ENCODE measurements around the gene TRIM10. TPM values are rescaled to one million over a fixed set of nuclear protein-coding genes. Genes with fewer than 3 reads are reported as not detected.

TRIM10 gene
- polyA plus RNA-seq, 1 experiment, result not detected

GRCh38 chr6:30160008-30160784 lies 815 bp downstream of the TRIM10 start:
- POLR2A ChIA-PET, result no interaction called here
- no peak for DNase-seq (ENCODE audit: low read depth)
- Histone ChIP-seq H3K27me3 (ENCODE audit: control insufficient read depth, insufficient read depth, low read length) (peaks cover 9% of the 10 kb centered on the region), H3K4me3 (ENCODE audit: low read depth, low read length) (no peak overlapping the region), H3K36me3 (ENCODE audit: control insufficient read depth, insufficient read depth, low read length) (no peaks in the 10 kb centered on the region)
- CTCF ChIA-PET, result interaction anchor here (0.8 kb wide), 1 partner anchor 29 kb away, joined by 3 read pairs; no protein-coding TSS in a partner anchor
- TF ChIP-seq, protein P1, sequence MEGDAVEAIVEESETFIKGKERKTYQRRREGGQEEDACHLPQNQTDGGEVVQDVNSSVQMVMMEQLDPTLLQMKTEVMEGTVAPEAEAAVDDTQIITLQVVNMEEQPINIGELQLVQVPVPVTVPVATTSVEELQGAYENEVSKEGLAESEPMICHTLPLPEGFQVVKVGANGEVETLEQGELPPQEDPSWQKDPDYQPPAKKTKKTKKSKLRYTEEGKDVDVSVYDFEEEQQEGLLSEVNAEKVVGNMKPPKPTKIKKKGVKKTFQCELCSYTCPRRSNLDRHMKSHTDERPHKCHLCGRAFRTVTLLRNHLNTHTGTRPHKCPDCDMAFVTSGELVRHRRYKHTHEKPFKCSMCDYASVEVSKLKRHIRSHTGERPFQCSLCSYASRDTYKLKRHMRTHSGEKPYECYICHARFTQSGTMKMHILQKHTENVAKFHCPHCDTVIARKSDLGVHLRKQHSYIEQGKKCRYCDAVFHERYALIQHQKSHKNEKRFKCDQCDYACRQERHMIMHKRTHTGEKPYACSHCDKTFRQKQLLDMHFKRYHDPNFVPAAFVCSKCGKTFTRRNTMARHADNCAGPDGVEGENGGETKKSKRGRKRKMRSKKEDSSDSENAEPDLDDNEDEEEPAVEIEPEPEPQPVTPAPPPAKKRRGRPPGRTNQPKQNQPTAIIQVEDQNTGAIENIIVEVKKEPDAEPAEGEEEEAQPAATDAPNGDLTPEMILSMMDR (IDR thresholded peaks at IDR 0.05; ENCODE audit: insufficient read depth, low read depth, low read length), result no peak

GRCh38 chr6:30158475-30159040 lies 2.5 kb downstream of the TRIM10 start:
- CTCF ChIA-PET, result no interaction called here
- POLR2A ChIA-PET, result no interaction called here
- H3K27me3 ChIP-seq (ENCODE audit: control insufficient read depth, insufficient read depth, low read length), result peaks cover 4% of the 10 kb centered on the region; the same call in 1 of the 2 replicates

GRCh38 chr6:30157999-30158398 lies 3.0 kb downstream of the TRIM10 start:
- CTCF ChIA-PET, result no interaction called here
- no peak for DNase-seq (ENCODE audit: low read depth)
- Histone ChIP-seq H3K27me3 (ENCODE audit: control insufficient read depth, insufficient read depth, low read length) (peaks cover 4% of the 10 kb centered on the region; the same call in 1 of the 2 replicates), H3K36me3 (ENCODE audit: control insufficient read depth, insufficient read depth, low read length) (no peaks in the 10 kb centered on the region), H3K4me3 (ENCODE audit: low read depth, low read length) (no peak overlapping the region)
- POLR2A ChIA-PET, result no interaction called here
- TF ChIP-seq, protein P1 (IDR thresholded peaks at IDR 0.05; ENCODE audit: insufficient read depth, low read depth, low read length), result no peak

More at GRCh38 chr6:30158475-30159040, 2.5 kb downstream of the TRIM10 start:
- TF ChIP-seq, protein P1 (IDR thresholded peaks at IDR 0.05; ENCODE audit: insufficient read depth, low read depth, low read length), result no peak
- Histone ChIP-seq H3K4me3 (ENCODE audit: low read depth, low read length) (no peak overlapping the region), H3K36me3 (ENCODE audit: control insufficient read depth, insufficient read depth, low read length) (no peaks in the 10 kb centered on the region)
- no peak for DNase-seq (ENCODE audit: low read depth)

GRCh38 chr6:30157581-30157980 lies 3.4 kb downstream of the TRIM10 start:
- H3K27me3 ChIP-seq (ENCODE audit: control insufficient read depth, insufficient read depth, low read length), result peaks cover 4% of the 10 kb centered on the region; the same call in 1 of the 2 replicates
- ChIA-PET CTCF (no interaction called here), POLR2A (no interaction called here)
- H3K4me3 ChIP-seq (ENCODE audit: low read depth, low read length), result no peak overlapping the region
- TF ChIP-seq, protein P1 (IDR thresholded peaks at IDR 0.05; ENCODE audit: insufficient read depth, low read depth, low read length), result no peak
- H3K36me3 ChIP-seq (ENCODE audit: control insufficient read depth, insufficient read depth, low read length), result no peaks in the 10 kb centered on the region
- no peak for DNase-seq (ENCODE audit: low read depth)

GRCh38 chr6:30156774-30157173 lies 4.2 kb downstream of the TRIM10 start:
- ChIA-PET POLR2A (no interaction called here), CTCF (no interaction called here)
- Histone ChIP-seq H3K27me3 (ENCODE audit: control insufficient read depth, insufficient read depth, low read length) (peaks cover 4% of the 10 kb centered on the region; the same call in 1 of the 2 replicates), H3K36me3 (ENCODE audit: control insufficient read depth, insufficient read depth, low read length) (no peaks in the 10 kb centered on the region), H3K4me3 (ENCODE audit: low read depth, low read length) (no peak overlapping the region)
- DNase-seq (ENCODE audit: low read depth), result no peak
- TF ChIP-seq, protein P1 (IDR thresholded peaks at IDR 0.05; ENCODE audit: insufficient read depth, low read depth, low read length), result no peak
